CD4-positive, alpha-beta T cell (primary cell): ENCODE results near the gene MUC6. TPM values are rescaled to one million over a fixed set of nuclear protein-coding genes. Genes with fewer than 3 reads are reported as not detected.

Experiments used
- ATAC-seq: fragments of 200-7000 bp; cut with Tn5 transposase; one replicate; pipeline ENCODE4 v1.10.0; 2022; ENCODE audit warnings: mild to moderate bottlenecking; ENCODE audit not compliant: poor library complexity
- CTCF ChIA-PET: fragments of 350-600 bp; sonication (Branson Sonifier 250); formaldehyde crosslinking; loops from one replicate; lab custom pipeline; 2021; ENCODE audit warnings: antibody characterized with exemption, inconsistent platforms; lab: Charles Lee
- POLR2A ChIA-PET: fragments of 350-600 bp; sonication (Branson Sonifier 250); formaldehyde crosslinking; loops from one replicate; lab custom pipeline; 2021; ENCODE audit warnings: antibody characterized with exemption, inconsistent platforms; lab: Charles Lee
- DNase-seq, 14 experiments: peaks; one replicate each; pipeline ENCODE4 v3.0.0-alpha.2; 2013 to 2020; ENCODE audit warnings: mixed read lengths in 2 of 14
- H3K27ac ChIP-seq, 2 donors: one replicate each; pipeline versions ENCODE4 v1.5.1 to v1.7.0; 2013; ENCODE audit warnings: low read length in 2 of 2, low read depth in 1 of 2, mild to moderate bottlenecking in 1 of 2
- H3K27me3 ChIP-seq, 2 experiments: 1 replicate in 1 of 2; 2 replicates in 1 of 2; pipeline versions ENCODE4 v1.6.1 to v1.7.0; 2013; ENCODE audit warnings: low read length in 2 of 2, control low read depth in 1 of 2, mild to moderate bottlenecking in 1 of 2, moderate library complexity in 1 of 2; ENCODE audit not compliant: insufficient read depth in 2 of 2, control insufficient read depth in 1 of 2
- H3K36me3 ChIP-seq: one replicate; pipeline ENCODE4 v1.6.1; 2013; ENCODE audit warnings: low read length, control low read depth; ENCODE audit not compliant: insufficient read depth
- H3K4me1 ChIP-seq: one replicate; pipeline ENCODE4 v1.6.1; 2013; ENCODE audit warnings: low read length, control low read depth; ENCODE audit not compliant: insufficient read depth
- H3K4me3 ChIP-seq: one replicate; pipeline ENCODE4 v1.5.1; 2013; ENCODE audit warnings: mild to moderate bottlenecking, low read length, moderate library complexity
- H3K9me3 ChIP-seq, 2 experiments: 1 replicate in 1 of 2; 2 replicates in 1 of 2; pipeline versions ENCODE4 v1.6.1 to v1.7.0; 2013; ENCODE audit warnings: low read length in 2 of 2, mild to moderate bottlenecking in 2 of 2, control low read depth in 1 of 2, moderate library complexity in 1 of 2; ENCODE audit not compliant: control insufficient read depth in 1 of 2, insufficient read depth in 1 of 2
- H3K27ac Mint-ChIP-seq: one replicate; pipeline ENCODE4 v1.8.0; 2020; ENCODE audit warnings: mixed read lengths
- H3K27me3 Mint-ChIP-seq: one replicate; pipeline ENCODE4 v1.8.0; 2021; ENCODE audit warnings: mixed read lengths
- H3K36me3 Mint-ChIP-seq: one replicate; pipeline ENCODE4 v1.8.0; 2021; ENCODE audit warnings: low read depth, mixed read lengths
- H3K4me1 Mint-ChIP-seq: one replicate; pipeline ENCODE4 v1.8.0; 2021; ENCODE audit warnings: low read depth, mixed read lengths
- H3K4me3 Mint-ChIP-seq: one replicate; pipeline ENCODE4 v1.8.0; 2020; ENCODE audit warnings: mild to moderate bottlenecking, mixed read lengths
- H3K9me3 Mint-ChIP-seq: one replicate; pipeline ENCODE4 v1.8.0; 2020; ENCODE audit warnings: mixed read lengths
- intact Hi-C, 2 experiments: fragments of 100-400 bp; cut with DNase I in 1 of 2; cut with micrococcal nuclease in 1 of 2; formaldehyde crosslinking; loops; one replicate each; pipeline versions ENCODE4 v1.15.1 to v1.9.0; 2023 to 2025; cut with DNase I, micrococcal nuclease
- total RNA-seq, 174 experiments: library from RNA in 2 of 174; stranded (reverse) in 2 of 174; gene quantifications; one replicate each; pipeline ENCODE4 v1.2.3 and lab custom pipeline; 2021 to 2026
- TF ChIP-seq, protein P1 (sequence below): fragments of 200-600 bp; IDR thresholded peaks from one replicate; pipeline ENCODE4 v1.8.0; 2022; ENCODE audit warnings: antibody characterized with exemption, mild to moderate bottlenecking

MUC6 gene
- total RNA-seq, 2 experiments from 2014 or later: not detected

DNA sequence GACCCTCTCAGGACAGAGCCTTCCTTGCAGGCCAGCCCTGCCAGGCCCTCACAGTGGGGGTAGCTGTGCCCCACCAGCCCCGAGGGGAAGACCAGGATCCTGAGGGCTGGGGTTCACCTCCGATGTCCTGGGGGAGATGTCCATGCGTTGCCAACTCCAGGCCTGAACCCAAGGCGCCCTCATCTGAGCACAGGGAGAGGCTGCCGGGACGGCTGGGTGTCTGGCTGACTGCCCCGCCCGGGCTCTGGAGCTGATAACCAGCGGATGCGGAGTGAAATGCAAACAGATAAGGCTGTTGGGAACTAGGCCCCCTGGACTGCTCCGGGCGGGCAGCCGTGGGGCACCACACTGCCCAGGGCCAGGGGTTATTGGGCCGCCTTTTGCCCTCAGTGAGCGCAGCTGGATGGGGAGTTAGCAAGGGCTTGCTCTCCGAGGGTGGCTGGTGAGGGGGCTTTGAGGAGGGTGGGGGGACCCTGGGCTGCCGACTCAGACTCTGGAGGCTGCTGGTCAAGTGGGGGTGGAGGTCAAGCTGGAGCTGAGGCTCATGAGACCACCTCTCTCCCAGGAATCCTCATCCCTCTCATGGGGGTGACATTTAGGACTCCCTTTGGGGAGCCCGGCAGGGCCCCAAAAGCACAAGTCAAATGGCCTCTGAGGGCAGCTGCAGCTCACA, 5.6 kb upstream of the MUC6 start:
- no peak for DNase-seq
- intact Hi-C loops: no loop called here
- POLR2A ChIA-PET: no interaction called here
- ATAC-seq: no peak
- no peaks in the 10 kb centered on the region for H3K36me3 Mint-ChIP-seq
- Histone ChIP-seq H3K9me3 (peaks cover 0 to 13% of the 10 kb centered on the region in 2 experiments), H3K4me3 (no peak overlapping the region), H3K36me3 (no peaks in the 10 kb centered on the region), H3K27me3 (no peaks in the 10 kb centered on the region), H3K27ac (no peak overlapping the region), H3K4me1 (no peaks in the 10 kb centered on the region)
- CTCF ChIA-PET: no interaction called here
- H3K27me3 Mint-ChIP-seq: peaks cover 4% of the 10 kb centered on the region
- no peaks in the 10 kb centered on the region for H3K4me1 Mint-ChIP-seq
- no peak overlapping the region for H3K27ac Mint-ChIP-seq
- TF ChIP-seq, protein P1, sequence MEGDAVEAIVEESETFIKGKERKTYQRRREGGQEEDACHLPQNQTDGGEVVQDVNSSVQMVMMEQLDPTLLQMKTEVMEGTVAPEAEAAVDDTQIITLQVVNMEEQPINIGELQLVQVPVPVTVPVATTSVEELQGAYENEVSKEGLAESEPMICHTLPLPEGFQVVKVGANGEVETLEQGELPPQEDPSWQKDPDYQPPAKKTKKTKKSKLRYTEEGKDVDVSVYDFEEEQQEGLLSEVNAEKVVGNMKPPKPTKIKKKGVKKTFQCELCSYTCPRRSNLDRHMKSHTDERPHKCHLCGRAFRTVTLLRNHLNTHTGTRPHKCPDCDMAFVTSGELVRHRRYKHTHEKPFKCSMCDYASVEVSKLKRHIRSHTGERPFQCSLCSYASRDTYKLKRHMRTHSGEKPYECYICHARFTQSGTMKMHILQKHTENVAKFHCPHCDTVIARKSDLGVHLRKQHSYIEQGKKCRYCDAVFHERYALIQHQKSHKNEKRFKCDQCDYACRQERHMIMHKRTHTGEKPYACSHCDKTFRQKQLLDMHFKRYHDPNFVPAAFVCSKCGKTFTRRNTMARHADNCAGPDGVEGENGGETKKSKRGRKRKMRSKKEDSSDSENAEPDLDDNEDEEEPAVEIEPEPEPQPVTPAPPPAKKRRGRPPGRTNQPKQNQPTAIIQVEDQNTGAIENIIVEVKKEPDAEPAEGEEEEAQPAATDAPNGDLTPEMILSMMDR: no peak
- H3K9me3 Mint-ChIP-seq: no peaks in the 10 kb centered on the region
- H3K4me3 Mint-ChIP-seq: no peak overlapping the region

GRCh38 chr11:1041471-1041870, 5.0 kb upstream of the MUC6 start:
- Mint-ChIP-seq H3K9me3 (no peaks in the 10 kb centered on the region), H3K36me3 (no peaks in the 10 kb centered on the region), H3K27ac (no peak overlapping the region), H3K27me3 (no peaks in the 10 kb centered on the region), H3K4me3 (no peak overlapping the region), H3K4me1 (no peaks in the 10 kb centered on the region)
- DNase-seq (peak in 1 of 14 experiments; percentile 1), ATAC-seq (no peak)
- peaks cover 0 to 13% of the 10 kb centered on the region in 2 experiments for H3K9me3 ChIP-seq
- H3K27ac ChIP-seq: no peak overlapping the region
- no peaks in the 10 kb centered on the region for H3K27me3 ChIP-seq
- no peaks in the 10 kb centered on the region for H3K4me1 ChIP-seq
- TF ChIP-seq, protein P1: no peak
- no peaks in the 10 kb centered on the region for H3K36me3 ChIP-seq
- intact Hi-C loops: no loop called here
- CTCF ChIA-PET: no interaction called here
- H3K4me3 ChIP-seq: no peak overlapping the region
- POLR2A ChIA-PET: no interaction called here

- Histone ChIP-seq H3K27ac (no peak overlapping the region), H3K36me3 (no peaks in the 10 kb centered on the region), H3K27me3 (no peaks in the 10 kb centered on the region), H3K4me3 (no peak overlapping the region), H3K4me1 (no peaks in the 10 kb centered on the region), H3K9me3 (peaks cover 0 to 13% of the 10 kb centered on the region in 2 experiments)
- DNase-seq (peak in 1 of 14 experiments; percentile 4), ATAC-seq (no peak)
- ChIA-PET CTCF (no interaction called here), POLR2A (no interaction called here)
- Mint-ChIP-seq H3K36me3 (no peaks in the 10 kb centered on the region), H3K4me3 (no peak overlapping the region), H3K9me3 (no peaks in the 10 kb centered on the region), H3K4me1 (no peaks in the 10 kb centered on the region), H3K27ac (no peak overlapping the region), H3K27me3 (no peaks in the 10 kb centered on the region)
- TF ChIP-seq, protein P1: no peak
- intact Hi-C loops: no loop called here
Measured at GRCh38 chr11:1041149-1041467, 4.6 kb upstream of the MUC6 start.
